Stimulated activated CD8-positive, alpha-beta memory T cell treated with anti-CD3 and anti-CD28 coated beads, Interleukin-12 subunit alpha, Interleukin-12 subunit beta, amount 100 ng/mL, for 1 hour (primary cell): ENCODE results near the gene ESAM.

Experiments used
- DNase-seq: peaks from one replicate; pipeline ENCODE4 v3.0.0-alpha.2; 2020; ENCODE audit warnings: low read depth

ESAM gene

DNA sequence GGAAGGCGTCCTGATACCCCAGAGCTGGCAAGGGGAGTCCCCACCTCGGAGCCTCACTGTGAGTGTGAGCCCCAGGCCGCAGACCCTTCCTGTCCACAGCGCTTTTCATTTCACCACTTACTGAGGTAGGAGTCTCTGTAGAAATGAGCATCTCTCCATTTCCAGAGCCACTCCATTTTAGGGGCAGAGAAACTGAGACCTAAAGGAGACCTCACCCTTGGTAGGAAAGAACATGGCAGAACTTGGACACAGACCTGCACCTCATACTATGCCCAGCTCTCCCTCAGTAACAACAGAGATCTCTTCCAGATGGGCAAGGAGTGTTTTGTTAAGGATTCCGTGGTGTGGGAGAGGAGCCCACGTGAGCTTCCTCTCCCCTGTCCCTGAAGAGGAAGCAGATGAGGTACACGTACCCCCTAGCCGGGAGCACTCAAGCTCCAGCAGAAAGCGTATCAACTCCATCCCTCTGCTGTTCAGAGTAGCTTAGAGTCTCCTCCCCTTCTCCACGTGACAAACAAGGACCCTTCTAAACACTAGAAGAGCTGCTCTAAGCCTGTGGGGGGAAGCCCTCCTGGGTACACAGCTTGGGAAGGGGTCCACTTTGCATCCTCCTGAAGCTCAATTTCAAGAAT, 9.5 kb downstream of the ESAM start:
- no peak for DNase-seq

DNA sequence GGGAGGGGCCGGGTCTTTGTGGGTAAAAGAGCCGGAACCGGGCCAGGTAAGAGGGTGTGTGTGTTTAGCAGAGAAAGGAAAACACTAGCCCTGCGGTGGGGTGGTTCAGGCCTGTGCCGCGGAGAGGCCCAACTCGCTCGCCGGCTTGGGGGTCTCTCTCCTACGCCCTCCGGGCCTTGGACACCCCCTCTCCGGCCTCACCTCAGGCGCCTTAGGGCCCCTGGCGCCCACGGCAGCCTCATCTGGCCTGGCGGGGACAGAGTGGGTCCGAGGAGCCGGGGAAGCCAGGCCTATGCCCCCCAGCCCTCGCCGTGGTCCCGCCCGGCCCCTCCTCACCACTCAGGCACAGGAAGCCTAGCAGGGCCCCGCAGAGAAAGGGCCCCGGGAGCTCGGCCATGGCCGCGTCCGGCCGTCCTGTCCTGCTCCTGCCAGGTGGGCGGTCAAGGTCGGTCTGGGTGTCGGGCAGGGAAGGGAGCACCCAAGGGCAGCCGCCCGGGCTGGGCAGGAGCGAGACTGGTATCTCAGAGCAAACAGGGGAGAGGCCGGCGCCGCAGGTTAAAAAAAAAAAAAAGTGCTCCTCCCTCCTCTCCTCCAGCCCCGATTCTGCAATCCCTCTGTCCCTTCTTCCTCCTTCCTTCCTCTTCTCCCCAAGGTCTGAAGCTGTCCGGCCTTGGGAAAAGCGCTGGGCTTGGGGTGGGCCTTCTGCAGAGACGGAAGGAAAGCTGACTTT, 10.2 kb downstream of the ESAM start, which contains the start of gene VSIG2:
Gene VSIG2, minus strand, starts transcription at position 515 of the 730 bp plus-strand sequence. Its CDS starts 118 bp downstream, at position 397.
- DNase-seq, result no peak

DNA sequence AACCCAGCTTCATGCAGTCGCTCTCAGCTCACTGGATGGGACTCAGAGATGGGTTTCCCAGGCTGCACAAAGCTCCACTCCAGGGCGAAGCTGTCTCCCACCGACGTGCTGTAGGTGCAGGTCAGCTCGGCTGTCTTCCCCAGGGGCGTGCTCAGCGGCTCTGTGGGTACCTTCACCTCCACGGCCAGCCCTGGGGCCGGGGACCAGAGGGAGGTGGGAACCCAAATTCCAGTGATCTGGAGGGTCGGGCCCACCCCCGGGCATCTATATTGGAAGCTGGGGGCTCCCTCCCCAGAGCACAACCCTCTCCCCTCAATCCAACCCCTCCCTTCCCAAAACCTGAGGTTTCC, 10.7 kb downstream of the ESAM start:
- no peak for DNase-seq

DNA sequence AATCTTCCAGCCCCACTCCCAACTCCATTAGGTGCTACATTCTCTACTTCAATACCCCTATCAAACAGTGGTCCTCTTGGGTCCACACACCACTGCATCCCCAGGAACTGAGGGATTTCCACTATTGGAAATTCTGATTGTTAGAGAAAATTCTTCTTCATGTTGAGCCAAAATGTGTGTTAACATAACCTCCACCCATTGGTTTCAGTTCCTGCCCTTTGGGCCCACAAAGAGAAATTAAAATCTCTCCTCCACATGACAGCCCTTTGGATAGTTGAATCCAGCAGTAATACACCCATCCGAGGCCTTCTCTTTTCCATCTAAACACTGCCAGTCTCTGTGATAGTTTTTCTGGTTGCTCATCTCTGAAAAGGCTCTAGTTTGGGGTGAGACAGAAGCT, 12.2 kb downstream of the ESAM start:
- DNase-seq, result no peak

- DNase-seq, result no peak
Observed at GRCh38 chr11:124748481-124749343, 13.4 kb downstream of the ESAM start.

GRCh38 chr11:124748100-124748418, 14.0 kb downstream of the ESAM start:
- no peak for DNase-seq

GRCh38 chr11:124747406-124748099, 14.5 kb downstream of the ESAM start:
- DNase-seq, result no peak

- DNase-seq, result peak; percentile 65
Observed at GRCh38 chr11:124746621-124747243, 15.4 kb downstream of the ESAM start.

GRCh38 chr11:124745835-124746620, 16.1 kb downstream of the ESAM start:
- no peak for DNase-seq

GRCh38 chr11:124745270-124745834, 16.7 kb downstream of the ESAM start:
- DNase-seq, result no peak

- no peak for DNase-seq
Observed at GRCh38 chr11:124743050-124743449, 19.0 kb downstream of the ESAM start.

GRCh38 chr11:124742555-124742954, 19.5 kb downstream of the ESAM start:
- DNase-seq, result no peak

DNA sequence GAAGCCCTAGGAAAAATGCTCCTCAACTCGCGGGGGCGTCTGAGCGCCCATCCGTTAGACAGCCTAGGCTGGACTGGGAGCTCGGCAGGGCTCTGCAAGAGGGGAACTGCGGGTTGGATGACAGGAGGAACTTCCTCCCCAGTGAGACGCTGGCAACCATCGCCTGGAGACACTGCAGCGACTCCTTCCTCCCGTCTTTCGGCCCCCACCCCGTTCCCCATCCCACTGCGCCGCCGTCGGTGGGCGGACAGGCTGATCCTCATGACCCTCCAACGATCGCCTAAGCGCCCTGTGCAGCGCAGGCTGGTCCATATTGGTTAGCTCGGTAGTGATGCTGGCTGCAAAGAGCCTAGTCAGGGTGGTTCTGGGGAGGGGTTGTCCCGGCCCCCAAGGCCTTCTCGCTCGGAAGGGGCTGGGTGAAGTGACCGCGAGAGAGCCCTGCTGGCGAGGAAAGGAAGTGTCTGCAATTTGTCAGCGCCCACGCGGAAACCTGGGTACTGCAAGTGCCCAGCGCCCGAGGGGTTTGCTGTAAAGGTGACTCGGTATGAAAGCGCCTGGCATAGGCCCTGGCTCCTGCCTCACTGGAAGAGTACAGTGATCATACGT, 21.7 kb downstream of the ESAM start:
- no peak for DNase-seq

GRCh38 chr11:124739479-124740276, 22.4 kb downstream of the ESAM start, which contains the start of gene NRGN:
TSS of gene NRGN (plus strand) at chr11:124739942. CDS start at chr11:124740085, 143 bp downstream.
- peak; percentile 73 for DNase-seq

DNA sequence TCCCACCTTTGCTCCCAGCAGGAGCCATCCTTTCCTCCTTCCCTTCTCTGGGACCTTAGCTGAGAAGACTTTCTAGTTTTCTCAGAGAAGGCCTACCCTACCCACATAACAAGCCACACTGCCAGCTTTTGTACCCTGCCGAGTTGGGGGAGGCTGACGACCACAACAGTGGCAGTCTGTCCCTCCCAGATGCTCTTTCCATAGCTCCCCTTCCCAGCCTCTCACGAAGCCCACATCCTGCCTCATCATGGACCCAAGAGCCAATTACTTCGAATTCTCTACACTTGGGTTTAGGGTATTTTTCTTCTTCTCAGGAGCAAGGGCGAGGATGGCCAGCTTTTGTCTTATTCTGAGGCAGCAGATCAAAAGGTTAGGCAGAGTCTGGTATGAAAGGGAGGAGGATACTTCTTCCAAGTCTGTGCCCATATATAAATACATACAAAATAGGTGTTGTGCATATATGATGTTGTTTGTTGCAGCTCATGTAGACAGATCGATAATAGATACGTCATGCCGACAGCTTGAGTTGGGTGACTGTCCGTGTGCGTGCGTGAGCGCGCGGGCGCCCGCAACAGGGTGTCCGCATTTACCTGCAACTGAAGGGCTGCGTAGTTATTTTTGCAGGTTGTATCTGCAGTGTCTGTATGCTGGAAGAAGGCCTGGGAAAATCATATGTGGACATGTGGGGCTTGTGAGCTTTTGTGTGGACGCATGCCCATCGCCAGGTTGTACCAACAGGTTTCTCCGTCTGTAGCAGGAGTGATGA, 23.2 kb downstream of the ESAM start:
- no peak for DNase-seq

- DNase-seq, result no peak
Observed at GRCh38 chr11:124737638-124738305, 24.3 kb downstream of the ESAM start.

- no peak for DNase-seq
Observed at GRCh38 chr11:124736736-124737135, 25.4 kb downstream of the ESAM start.

- no peak for DNase-seq
Observed at GRCh38 chr11:124732230-124732629, 29.9 kb downstream of the ESAM start.
